ENCODE data around the gene CADM1. TPM values are rescaled to one million over a fixed set of nuclear protein-coding genes. Genes with fewer than 3 reads are reported as not detected.

The CADM1 gene
- total and polyA plus RNA-seq, 9 of the 15 experiments (the other 6 are each of a cell fraction or from before 2014, with no cell fraction given), result 0.42 TPM; not detected in 8

- H3K36me3 ChIP-seq (ENCODE audit: control insufficient read depth, insufficient read depth, low read length), result no peaks in the 10 kb centered on the region
- no peak overlapping the region for H3K4me3 ChIP-seq
- no peak overlapping the region for H3K4me2 ChIP-seq (ENCODE audit: insufficient read depth, low read length)
- H2AFZ ChIP-seq (ENCODE audit: low read depth, low read length), result no peak overlapping the region
- TF ChIP-seq IFI16 (CRISPR knock-in tag; IDR thresholded peaks at IDR 0.05), result no peak
- TF ChIP-seq NFRKB (IDR thresholded peaks at IDR 0.05; ENCODE audit: low read depth), result no peak
- no peak for TF ChIP-seq BCOR (IDR thresholded peaks at IDR 0.05)
- no peaks in the 10 kb centered on the region for H4K20me1 ChIP-seq (replicated peaks; ENCODE audit: control insufficient read depth, insufficient read depth, low read length)
- ChIA-PET CTCF (ENCODE audit: low intra/inter-chr PET ratio) (no interaction called here), POLR2A (no interaction called here)
- no peaks in the 10 kb centered on the region for H3K79me2 ChIP-seq (ENCODE audit: control insufficient read depth, insufficient read depth, low read length)
- no peaks in the 10 kb centered on the region for H3K4me1 ChIP-seq (replicated peaks in 1 of 2; ENCODE audit: control insufficient read depth in 2 of 2, insufficient read depth in 2 of 2, low read length in 2 of 2)
- H3K9me1 ChIP-seq (ENCODE audit: control insufficient read depth, insufficient read depth, low read length), result no peaks in the 10 kb centered on the region
- DNase-seq (ENCODE audit: extremely low read depth in 1 of 4, low spot score in 3 of 4), result no peak
- no peak for ATAC-seq
- H3K27me3 ChIP-seq (ENCODE audit: control insufficient read depth in 2 of 2, insufficient read depth in 2 of 2, low read length in 2 of 2), result no peaks in the 10 kb centered on the region
- no peak overlapping the region for H3K27ac ChIP-seq (ENCODE audit: extremely low read depth, low read depth, low read length)
- no peak overlapping the region for H3K9ac ChIP-seq (ENCODE audit: insufficient read depth in 1 of 2, low read depth in 2 of 2, low read length in 2 of 2)
- no peak for FAIRE-seq
- BruUV-seq (replicated peaks), result no TSS peak
- no peaks in the 10 kb centered on the region for H3K9me3 ChIP-seq (replicated peaks; ENCODE audit: control insufficient read depth, insufficient read depth, low read depth, low read length)
- WGBS (ENCODE audit: insufficient coverage, low coverage, missing lambda C conversion rate), result 1% methylated on average over 4 of the region's 4 CpGs
- in situ Hi-C loops (cut with MboI), result no loop called here
- intact Hi-C loops (cut with micrococcal nuclease), result no loop called here
Observed at GRCh38 chr11:115282923-115283322, 221.3 kb downstream of the CADM1 start.

- H2AFZ ChIP-seq (ENCODE audit: low read depth, low read length), result no peak overlapping the region
- H3K9me1 ChIP-seq (ENCODE audit: control insufficient read depth, insufficient read depth, low read length), result no peaks in the 10 kb centered on the region
- H3K4me3 ChIP-seq, result no peak overlapping the region
- in situ Hi-C loops (cut with MboI), result no loop called here
- no peaks in the 10 kb centered on the region for H3K9me3 ChIP-seq (replicated peaks; ENCODE audit: control insufficient read depth, insufficient read depth, low read depth, low read length)
- no TSS peak for BruUV-seq (replicated peaks)
- CTCF ChIA-PET (ENCODE audit: low intra/inter-chr PET ratio), result no interaction called here
- ATAC-seq (no peak), FAIRE-seq (no peak), DNase-seq (ENCODE audit: extremely low read depth in 1 of 4, low spot score in 3 of 4) (no peak)
- H3K4me1 ChIP-seq (replicated peaks in 1 of 2; ENCODE audit: control insufficient read depth in 2 of 2, insufficient read depth in 2 of 2, low read length in 2 of 2), result no peaks in the 10 kb centered on the region
- intact Hi-C loops (cut with micrococcal nuclease), result no loop called here
- H4K20me1 ChIP-seq (replicated peaks; ENCODE audit: control insufficient read depth, insufficient read depth, low read length), result no peaks in the 10 kb centered on the region
- H3K4me2 ChIP-seq (ENCODE audit: insufficient read depth, low read length), result no peak overlapping the region
- TF ChIP-seq ADNP (tag; IDR thresholded peaks at IDR 0.05) (no peak), KAT7 (CRISPR knock-in tag; IDR thresholded peaks at IDR 0.05; ENCODE audit: borderline replicate concordance) (no peak), GATAD2A (IDR thresholded peaks at IDR 0.05) (no peak), ZNF695 (CRISPR knock-in tag; IDR thresholded peaks at IDR 0.05) (no peak), ZBED1 (IDR thresholded peaks at IDR 0.05) (no peak), RBFOX2 (IDR thresholded peaks at IDR 0.05; ENCODE audit: low read depth, low read length) (no peak), FOSL1 (tag; conservative IDR thresholded peaks at IDR 0.05) (no peak), PML (IDR thresholded peaks at IDR 0.05; ENCODE audit: low read length) (no peak), CSDE1 (IDR thresholded peaks at IDR 0.05) (no peak), POLR3G (IDR thresholded peaks at IDR 0.05; ENCODE audit: extremely low read depth, insufficient read length, insufficient replicate concordance) (no peak), E2F8 (IDR thresholded peaks at IDR 0.05; ENCODE audit: low read depth, partially characterized antibody) (no peak), ZKSCAN8 (CRISPR knock-in tag; IDR thresholded peaks at IDR 0.05) (no peak)
- 1% methylated on average over 5 of the region's 5 CpGs for WGBS (ENCODE audit: insufficient coverage, low coverage, missing lambda C conversion rate)
- H3K36me3 ChIP-seq (ENCODE audit: control insufficient read depth, insufficient read depth, low read length), result no peaks in the 10 kb centered on the region
- no peak overlapping the region for H3K9ac ChIP-seq (ENCODE audit: insufficient read depth in 1 of 2, low read depth in 2 of 2, low read length in 2 of 2)
- POLR2A ChIA-PET, result interaction anchor here (1.0 kb wide), 1 partner anchor 147 kb away, joined by 3 read pairs; no protein-coding TSS in a partner anchor
- H3K27ac ChIP-seq (ENCODE audit: extremely low read depth, low read depth, low read length), result no peak overlapping the region
- H3K79me2 ChIP-seq (ENCODE audit: control insufficient read depth, insufficient read depth, low read length), result no peaks in the 10 kb centered on the region
- no peaks in the 10 kb centered on the region for H3K27me3 ChIP-seq (ENCODE audit: control insufficient read depth in 2 of 2, insufficient read depth in 2 of 2, low read length in 2 of 2)
Observed at GRCh38 chr11:115280775-115281174, 223.4 kb downstream of the CADM1 start.

Data from K562 (cell line).